ENCODE results near the gene GATA6. TPM values are rescaled to one million over a fixed set of nuclear protein-coding genes. Genes with fewer than 3 reads are reported as not detected.

Gene GATA6
- total and polyA plus RNA-seq, 2 of the 8 experiments (the other 6 are each of a cell fraction or from before 2014, with no cell fraction given), result 0.09 TPM; not detected in 1

- TF ChIP-seq MAX (IDR thresholded peaks at IDR 0.05), result no peak
- TF ChIP-seq USF2 (IDR thresholded peaks at IDR 0.05; ENCODE audit: low read length), result no peak
- TF ChIP-seq CREB1 (IDR thresholded peaks at IDR 0.05), result no peak
- no peak for TF ChIP-seq HDAC2 (IDR thresholded peaks at IDR 0.05; ENCODE audit: borderline replicate concordance in 1 of 2, low read depth in 2 of 2, low read length in 2 of 2)
- no peak for TF ChIP-seq GTF2F1 (IDR thresholded peaks at IDR 0.05; ENCODE audit: borderline replicate concordance, low read depth, low read length)
- TF ChIP-seq BACH1 (IDR thresholded peaks at IDR 0.05; ENCODE audit: low read length), result no peak
- TF ChIP-seq POU5F1 (IDR thresholded peaks at IDR 0.05; ENCODE audit: low read depth, low read length), result no peak
These were observed 61.1 kb downstream of the GATA6 start (continued) for GRCh38 chr18:22230471-22230945.
